Retina (tissue), 1 donor: ENCODE results near the gene KIFC3.
A peak's percentile ranks its signal among the peaks of the same experiment; 100 is the strongest.

ENCODE experiments used
- DNase-seq: peaks from one replicate; pipeline ENCODE4 v3.0.0-alpha.2; 2016

The KIFC3 gene

GRCh38 chr16:57762365-57763040 lies 39.8 kb downstream of the KIFC3 start:
- no peak for DNase-seq

DNA sequence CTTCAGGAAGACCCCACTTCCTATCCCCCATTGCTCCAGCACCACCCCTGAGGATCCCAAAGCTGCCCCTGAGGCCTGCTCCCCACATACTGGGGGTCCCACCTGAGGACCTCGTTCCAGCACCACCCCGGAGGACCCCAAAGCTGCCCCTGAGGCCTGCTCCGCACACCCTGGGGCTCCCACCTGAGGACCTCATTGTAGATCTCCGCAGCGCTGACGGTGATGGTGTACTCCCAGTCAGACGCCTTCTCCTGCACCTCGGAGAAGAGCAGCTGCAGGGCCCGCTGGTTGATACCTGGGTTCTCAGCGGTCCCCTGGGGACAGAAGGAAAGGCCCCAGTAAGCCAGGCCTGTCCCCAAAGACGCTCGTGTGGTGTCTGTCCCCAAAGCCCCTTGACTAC lies 40.3 kb downstream of the KIFC3 start:
- no peak for DNase-seq

DNA sequence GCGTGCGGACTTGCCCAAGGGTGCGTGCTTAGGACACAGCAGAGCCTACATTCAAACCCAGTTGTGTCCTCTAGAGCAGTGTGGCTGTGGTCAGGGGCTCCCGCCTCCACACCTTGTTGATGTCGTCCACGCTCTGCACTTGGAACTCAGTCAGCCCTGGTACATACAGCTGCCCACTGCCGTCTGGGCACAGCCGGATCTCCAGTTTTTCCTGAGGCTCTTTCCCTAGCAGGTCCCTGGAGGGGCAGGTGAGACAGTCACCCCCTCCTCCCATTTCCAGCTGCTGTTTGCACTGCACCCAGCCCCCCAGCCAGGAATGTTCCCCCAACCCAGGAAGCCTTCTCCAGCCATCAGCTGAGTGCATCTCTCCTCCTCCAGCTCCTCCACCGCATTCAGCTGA lies 41.0 kb downstream of the KIFC3 start:
- DNase-seq, result no peak

- no peak for DNase-seq
Measured at GRCh38 chr16:57760357-57761160, 41.7 kb downstream of the KIFC3 start.

- DNase-seq, result no peak
Measured at GRCh38 chr16:57759541-57760356, 42.5 kb downstream of the KIFC3 start.

DNA sequence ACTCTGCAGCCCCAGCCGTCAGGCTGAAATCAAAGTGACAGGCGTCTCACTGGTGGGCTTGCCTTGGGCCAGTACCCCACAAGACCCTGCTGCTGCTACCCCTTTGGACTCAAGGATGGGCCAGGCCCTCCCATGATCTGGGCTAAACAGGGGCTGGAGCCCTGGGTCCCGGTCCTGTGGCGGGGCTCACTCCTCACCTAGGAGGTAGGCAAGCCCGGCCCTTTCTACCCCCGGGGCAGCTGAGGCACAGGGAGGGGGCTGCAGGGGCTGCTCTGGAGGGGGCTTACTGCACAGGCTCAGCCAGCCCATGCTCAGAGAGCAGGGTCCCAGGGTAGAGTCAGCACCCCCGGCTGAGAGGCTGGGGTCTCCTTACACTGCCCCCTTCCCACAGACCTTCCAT lies 43.2 kb downstream of the KIFC3 start:
- DNase-seq, result no peak

DNA sequence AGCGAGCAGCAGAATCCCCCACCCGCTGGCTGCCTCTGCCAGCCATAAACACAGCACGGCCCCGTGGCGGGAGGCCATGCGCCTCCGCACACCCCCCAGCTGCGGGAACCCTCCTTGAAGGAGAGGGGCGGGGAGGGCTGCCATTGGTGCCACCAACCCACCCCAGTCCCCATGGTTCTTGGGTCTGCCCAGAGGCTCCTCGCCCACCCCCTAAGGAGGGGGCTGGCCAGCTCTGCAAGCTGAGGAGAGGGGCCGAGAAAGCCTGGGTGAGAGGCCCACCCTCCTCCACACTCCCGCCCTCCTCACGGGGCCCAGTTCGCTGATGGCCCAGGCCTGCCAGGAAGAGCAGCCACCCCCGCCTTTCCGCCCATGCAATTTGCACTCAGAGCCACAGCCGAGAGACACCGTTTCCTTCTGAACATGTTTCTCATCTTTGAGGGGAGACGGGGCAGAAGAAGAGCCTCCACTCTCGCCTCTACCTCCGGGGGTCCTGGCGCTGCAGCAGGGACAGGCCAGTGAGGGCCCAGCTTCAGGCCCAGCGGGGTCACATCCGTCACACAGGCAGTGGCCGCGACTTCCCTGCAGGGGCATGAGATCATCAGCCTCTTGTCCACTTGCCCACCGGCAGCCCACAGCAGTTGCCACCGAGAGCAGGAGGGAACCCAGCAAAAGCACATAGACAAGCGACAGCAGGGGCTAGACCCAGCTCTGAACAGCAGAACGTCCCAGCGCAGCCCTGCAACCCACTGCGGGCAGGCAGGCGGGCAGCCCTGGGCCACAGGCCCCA lies 43.8 kb downstream of the KIFC3 start:
- DNase-seq, result no peak

DNA sequence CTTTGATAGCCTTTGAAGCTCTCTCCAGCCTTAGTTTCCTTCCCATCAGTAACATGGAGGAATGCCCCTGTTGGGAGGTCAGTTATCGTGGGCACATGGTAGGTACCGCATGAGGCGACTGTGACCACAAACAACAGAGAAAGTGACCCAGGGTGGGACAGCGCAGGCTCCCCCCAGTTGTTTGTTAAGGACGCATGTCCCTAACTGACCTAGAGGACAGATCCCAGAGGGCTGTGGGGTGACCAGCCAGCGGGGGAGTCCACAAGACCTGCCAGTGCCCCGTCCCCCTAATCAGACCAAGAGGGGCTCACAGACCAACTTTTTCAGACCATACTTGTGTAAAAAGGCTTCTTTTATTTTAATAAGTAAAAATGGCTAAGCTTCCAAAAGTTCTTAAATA lies 44.4 kb downstream of the KIFC3 start:
- DNase-seq, result no peak

GRCh38 chr16:57757326-57757786 lies 44.9 kb downstream of the KIFC3 start:
- DNase-seq, result peak; percentile 86

GRCh38 chr16:57756424-57757325 lies 45.6 kb downstream of the KIFC3 start:
- DNase-seq, result no peak

- no peak for DNase-seq
Measured at GRCh38 chr16:57755726-57756423, 46.4 kb downstream of the KIFC3 start.

GRCh38 chr16:57755061-57755684 lies 47.1 kb downstream of the KIFC3 start:
- DNase-seq, result no peak

DNA sequence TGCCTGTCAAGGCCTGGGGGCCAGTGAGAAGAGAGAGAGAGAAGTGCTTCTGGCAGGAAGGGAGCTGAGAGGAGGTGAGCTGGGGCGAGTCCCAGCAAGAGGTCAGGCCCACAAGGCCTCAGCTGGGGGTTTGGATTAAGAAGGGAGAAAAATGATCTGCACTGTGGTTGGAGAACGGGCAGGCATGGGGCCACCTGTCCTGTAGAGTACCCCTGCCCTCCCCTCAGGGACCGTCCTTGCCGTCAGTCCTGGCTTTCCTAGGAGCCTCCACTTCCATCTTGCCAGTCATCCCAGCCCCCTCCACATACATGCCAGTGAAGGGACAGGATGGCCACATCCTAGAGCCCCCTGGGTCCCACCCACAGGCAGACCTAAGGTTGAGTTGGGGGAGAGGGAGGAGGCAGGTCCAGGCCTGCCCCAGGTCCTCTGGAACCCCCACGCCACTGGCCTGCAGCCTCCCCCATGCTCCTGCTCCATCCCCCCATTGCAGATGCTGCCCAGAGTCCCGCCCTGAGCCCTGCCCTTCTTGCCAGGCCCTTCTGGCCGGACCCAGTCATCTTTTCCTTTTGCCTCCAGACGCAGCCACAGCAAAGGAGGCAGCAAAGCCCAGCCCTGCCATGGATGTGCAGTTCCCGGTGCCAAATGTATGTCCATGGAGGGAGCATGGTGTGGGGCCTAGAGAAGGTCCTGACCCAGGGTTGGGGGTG lies 47.8 kb downstream of the KIFC3 start:
- no peak for DNase-seq

DNA sequence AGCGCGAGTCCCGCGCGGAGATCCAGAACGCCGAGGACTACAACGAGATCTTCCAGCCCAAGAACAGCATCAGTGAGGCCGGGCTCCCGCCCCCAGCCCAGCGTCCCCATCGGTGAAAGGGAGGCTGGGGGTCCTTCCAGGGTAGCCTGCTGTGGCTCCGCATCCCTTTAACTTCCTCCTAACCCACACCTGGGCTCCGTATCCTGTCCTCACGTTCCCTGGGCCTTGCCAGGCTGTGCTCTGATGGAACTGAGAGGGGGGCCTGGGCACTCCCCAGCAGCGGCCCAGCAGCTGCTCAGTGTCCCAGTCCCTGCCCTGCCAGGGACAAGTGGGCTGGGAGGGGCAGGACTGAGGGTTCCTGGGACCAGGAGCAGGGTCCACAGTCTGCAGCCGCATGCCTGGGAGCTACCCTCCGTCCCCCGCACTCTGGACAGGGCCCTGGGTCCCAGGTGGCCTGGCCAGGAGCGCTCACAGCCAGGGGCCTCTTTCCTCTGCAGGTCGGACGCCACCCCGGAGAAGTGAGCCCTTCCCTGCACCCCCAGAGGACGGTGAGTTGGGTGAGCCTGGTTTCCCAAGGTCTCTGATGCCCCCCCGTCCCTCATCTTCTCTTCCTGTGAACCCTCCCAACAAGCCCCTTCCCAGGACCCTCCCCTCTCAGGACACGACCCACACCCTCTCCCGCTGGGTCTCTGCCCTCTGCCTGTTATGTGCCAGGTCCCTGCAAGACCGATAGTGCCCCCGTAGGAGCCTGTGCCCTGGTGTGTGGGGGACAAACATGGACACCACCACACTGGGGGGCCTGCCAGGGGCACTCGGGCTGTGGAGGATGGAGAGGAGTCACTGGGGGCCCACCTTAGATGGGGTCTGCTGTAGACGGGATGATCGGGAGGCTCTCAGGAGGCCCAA lies 48.6 kb downstream of the KIFC3 start:
- no peak for DNase-seq

- no peak for DNase-seq
Measured at GRCh38 chr16:57752581-57753447, 49.5 kb downstream of the KIFC3 start.

DNA sequence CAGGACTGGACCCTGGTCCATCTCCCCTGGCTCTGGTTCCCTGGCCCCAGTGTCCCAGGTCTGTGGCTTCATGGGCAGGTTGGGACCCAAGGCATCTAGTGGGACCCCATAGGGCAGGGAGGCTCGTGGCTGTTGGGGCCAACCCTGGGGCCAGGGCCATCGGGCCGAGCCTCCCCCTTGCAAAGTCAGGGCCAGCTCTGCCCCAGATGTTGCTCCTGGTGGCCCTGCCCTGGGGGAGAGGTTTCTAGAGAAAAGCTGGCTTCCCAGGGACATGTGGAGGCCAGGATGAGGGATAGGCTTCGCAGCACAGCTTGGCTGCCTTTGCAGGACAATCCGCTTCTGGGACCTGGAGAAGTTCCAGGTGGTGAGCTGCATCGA lies 50.1 kb downstream of the KIFC3 start:
- DNase-seq, result no peak

- DNase-seq, result no peak
Measured at GRCh38 chr16:57751539-57752202, 50.6 kb downstream of the KIFC3 start.
